GM12878 (cell line): ENCODE results near the gene ACVR1. TPM values are rescaled to one million over a fixed set of nuclear protein-coding genes. Genes with fewer than 3 reads are reported as not detected.

Source experiments
- ATAC-seq: fragments of 200-7000 bp; cut with Tn5 transposase; 3 replicates; pipeline ENCODE4 v1.9.1; 2020; ENCODE audit warnings: mild to moderate bottlenecking, moderate library complexity
- BruUV-seq: library from RNA; stranded (reverse); fragments of 400-500 nt; replicated peaks from 2 replicates; lab custom pipeline; 2021; lab: Mats Ljungman, UMichigan
- CTCF ChIA-PET: fragments of 300-600 bp; sonication (Branson Sonifier 250); formaldehyde crosslinking; extraction: SDS; loops from one replicate; lab custom pipeline; 2021; ENCODE audit warnings: inconsistent platforms; lab: Yijun Ruan, JAX
- POLR2A ChIA-PET: fragments of 350-600 bp; formaldehyde crosslinking; extraction: SDS; loops from one replicate; lab custom pipeline; 2021; ENCODE audit warnings: inconsistent platforms; lab: Charles Lee
- RAD21 ChIA-PET: fragments of 300-600 bp; sonication (Branson Sonifier 250); formaldehyde crosslinking; loops from one replicate; lab custom pipeline; 2023; ENCODE audit warnings: antibody characterized with exemption; ENCODE audit not compliant: unreplicated experiment; lab: Charles Lee
- SMC1A ChIA-PET: fragments of 300-600 bp; sonication (Branson Sonifier 250); formaldehyde crosslinking; loops from one replicate; lab custom pipeline; 2023; ENCODE audit not compliant: unreplicated experiment, uncharacterized antibody; lab: Charles Lee
- DNase-seq: peaks from one replicate; pipeline ENCODE4 v3.0.0-alpha.2; 2011; ENCODE audit warnings: low read depth, low spot score
- FAIRE-seq: peaks from 3 replicates; lab custom pipeline; 2011; peaks lifted over from hg19 to GRCh38; lab: Jason Lieb, UNC
- H2AFZ ChIP-seq: 2 replicates; pipeline ENCODE4 v1.6.0; 2011; ENCODE audit warnings: low read depth, low read length, control low read depth; ENCODE audit not compliant: control insufficient read depth
- H3K27ac ChIP-seq: 2 replicates; pipeline ENCODE4 v1.5.1; 2011; ENCODE audit warnings: control low read depth; ENCODE audit not compliant: control insufficient read depth, insufficient read depth
- H3K27me3 ChIP-seq, 2 experiments: replicated peaks in 1 of 2; 2 replicates each; pipeline versions ENCODE4 v1.6.0 to v1.6.1; 2011; ENCODE audit warnings: low read length in 1 of 2; ENCODE audit not compliant: control insufficient read depth in 2 of 2, insufficient read depth in 2 of 2
- H3K36me3 ChIP-seq, 2 experiments: 2 replicates each; pipeline ENCODE4 v1.5.1; 2011; ENCODE audit warnings: low read length in 1 of 2; ENCODE audit not compliant: control insufficient read depth in 2 of 2, insufficient read depth in 2 of 2
- H3K4me1 ChIP-seq: 2 replicates; pipeline ENCODE4 v1.6.1; 2011; ENCODE audit warnings: mild to moderate bottlenecking, low read length, moderate library complexity, mixed read lengths; ENCODE audit not compliant: control insufficient read depth, insufficient read depth
- H3K4me2 ChIP-seq: 2 replicates; pipeline ENCODE4 v1.6.0; 2011; ENCODE audit warnings: control low read depth; ENCODE audit not compliant: control insufficient read depth, insufficient read depth
- H3K4me3 ChIP-seq: fragments of 200-600 bp; sonication (generic); 2 replicates; pipeline ENCODE4 v1.5.1; 2016
- H3K79me2 ChIP-seq: 2 replicates; pipeline ENCODE4 v1.6.0; 2011; ENCODE audit warnings: low read length; ENCODE audit not compliant: control insufficient read depth, insufficient read depth
- H3K9ac ChIP-seq: 2 replicates; pipeline ENCODE4 v1.8.0; 2011; ENCODE audit warnings: low read length, control low read depth, mixed read lengths; ENCODE audit not compliant: control insufficient read depth, insufficient read depth
- H3K9me3 ChIP-seq: replicated peaks from 3 replicates; pipeline ENCODE4 v1.5.1; 2011; ENCODE audit warnings: mild to moderate bottlenecking, low read length; ENCODE audit not compliant: control insufficient read depth, insufficient read depth
- H4K20me1 ChIP-seq: 2 replicates; pipeline ENCODE4 v1.6.0; 2011; ENCODE audit not compliant: control insufficient read depth, insufficient read depth
- BHLHE40 ChIP-seq, 2 experiments: fragments of 450-650 bp in 1 of 2; IDR thresholded peaks; 2 replicates each; pipeline ENCODE4 v1.6.1; 2011 to 2017; ENCODE audit warnings: low read depth in 2 of 2, borderline replicate concordance in 1 of 2, improper control_type of control experiment in 1 of 2, low read length in 1 of 2, mild to moderate bottlenecking in 1 of 2
- GABPA ChIP-seq: IDR thresholded peaks from 2 replicates; pipeline ENCODE4 v1.6.1; 2014; ENCODE audit warnings: antibody characterized with exemption, low read depth, mild to moderate bottlenecking, inconsistent platforms
- RCOR1 ChIP-seq: conservative IDR thresholded peaks from 2 replicates; pipeline ENCODE4 v1.6.1; 2012; ENCODE audit warnings: low read depth, low read length, improper control_type of control experiment
- ZNF24 ChIP-seq: fragments of 450-650 bp; IDR thresholded peaks from 2 replicates; pipeline ENCODE4 v1.6.1; 2017; ENCODE audit warnings: antibody characterized with exemption, mild to moderate bottlenecking
- ZNF687 ChIP-seq: fragments of 450-650 bp; IDR thresholded peaks from 2 replicates; pipeline ENCODE4 v1.6.1; 2017; ENCODE audit warnings: mild to moderate bottlenecking, moderate library complexity
- WGBS: methylation state at CpG from one replicate; pipeline ENCODE4 v1.1.6; 2016; ENCODE audit warnings: low lambda C conversion rate; ENCODE audit not compliant: insufficient replicate concordance, insufficient coverage; ENCODE audit errors: missing lambda C conversion rate; 5-methylcytosine and 5-hydroxymethylcytosine counted together
- in situ Hi-C: fragments of 300-500 bp; cut with MboI; formaldehyde crosslinking; loops from 9 replicates; pipeline ENCODE4 v1.14.3; 2018; ENCODE audit warnings: mixed read lengths
- intact Hi-C: fragments of 100-400 bp; cut with micrococcal nuclease; formaldehyde crosslinking; loops from one replicate; pipeline ENCODE4 v1.14.2; 2022; ENCODE audit not compliant: unreplicated experiment
- polyA plus RNA-seq, 11 experiments: library from polyadenylated mRNA; depleted of rRNA in 4 of 11; unstranded in 6 of 11; stranded (reverse) in 5 of 11; fragments of >200 nt; fragmentation: Nextera tagmentation in 4 of 11; fragmentation: Illumina TruSeq in 1 of 11; extraction: Ambion mirVana in 4 of 11; extraction: Trizol in 1 of 11; gene quantifications; 1 replicate in 1 of 11; 2 replicates in 10 of 11; pipeline versions ENCODE4 v1.2.1 to v1.2.3, GENCODE V29; 2011 to 2016; ENCODE audit warnings: inconsistent platforms in 2 of 11, missing spikeins in 2 of 11, low read depth in 1 of 11
- total RNA-seq, 4 experiments: library from RNA; depleted of rRNA in 3 of 4; stranded (reverse); fragments of >200 nt in 3 of 4; fragmentation: Illumina TruSeq in 1 of 4; extraction: Trizol in 1 of 4; gene quantifications; 2 replicates each; pipeline versions ENCODE4 v1.2.1 to v1.2.3, GENCODE V29; 2013 to 2021

The ACVR1 gene
- total and polyA plus RNA-seq, 10 of the 15 experiments (the other 5 are each of a cell fraction or from before 2014, with no cell fraction given), result 0.06 to 0.24 (median 0.14) TPM; not detected in 4

- H3K79me2 ChIP-seq, result no peaks in the 10 kb centered on the region
- no peak overlapping the region for H3K27ac ChIP-seq
- no peaks in the 10 kb centered on the region for H4K20me1 ChIP-seq
- CTCF ChIA-PET, result interaction anchor here (1.2 kb wide), 1 partner anchor 107 kb away, joined by 3 read pairs; no protein-coding TSS in a partner anchor
- DNase-seq (no peak), FAIRE-seq (no peak), ATAC-seq (no peak)
- WGBS, result 0% methylated on average over 1 of the region's 1 CpG
- H3K4me1 ChIP-seq, result no peaks in the 10 kb centered on the region
- no TSS peak for BruUV-seq
- H3K4me3 ChIP-seq, result no peak overlapping the region
- H2AFZ ChIP-seq, result no peak overlapping the region
- TF ChIP-seq BHLHE40 (IDR thresholded peaks at IDR 0.05; ENCODE audit: borderline replicate concordance in 1 of 2, low read depth in 2 of 2, low read length in 1 of 2), result no peak
- SMC1A ChIA-PET, result interaction anchor here (1.4 kb wide), 1 partner anchor 11 kb away, joined by 4 read pairs; no protein-coding TSS in a partner anchor
- RAD21 ChIA-PET, result no interaction called here
- H3K4me2 ChIP-seq, result no peak overlapping the region
- intact Hi-C loops, result no loop called here
- H3K36me3 ChIP-seq, result no peaks in the 10 kb centered on the region
- no peak overlapping the region for H3K9ac ChIP-seq
- POLR2A ChIA-PET, result no interaction called here
- H3K9me3 ChIP-seq, result no peaks in the 10 kb centered on the region
- in situ Hi-C loops, result no loop called here
- no peaks in the 10 kb centered on the region; a peak in 1 of 4 replicates for H3K27me3 ChIP-seq
These were observed 42.4 kb downstream of the ACVR1 start for GRCh38 chr2:157833721-157834120.

- no peak for FAIRE-seq
- no TSS peak for BruUV-seq
- Histone ChIP-seq H3K4me2 (no peak overlapping the region), H3K36me3 (no peaks in the 10 kb centered on the region), H3K9ac (no peak overlapping the region), H4K20me1 (no peaks in the 10 kb centered on the region), H3K9me3 (no peaks in the 10 kb centered on the region), H3K27me3 (no peaks in the 10 kb centered on the region; a peak in 1 of 4 replicates), H3K4me1 (no peaks in the 10 kb centered on the region), H2AFZ (no peak overlapping the region), H3K79me2 (no peaks in the 10 kb centered on the region), H3K4me3 (no peak overlapping the region), H3K27ac (no peak overlapping the region)
- ChIA-PET SMC1A (no interaction called here), POLR2A (no interaction called here), RAD21 (no interaction called here), CTCF (no interaction called here)
- DNase-seq, result no peak
- TF ChIP-seq RCOR1 (no peak), ZNF687 (no peak), GABPA (no peak), ZNF24 (no peak)
- 37% methylated on average over 3 of the region's 3 CpGs for WGBS
- in situ Hi-C loops (no loop called here), intact Hi-C loops (no loop called here)
- ATAC-seq, result no peak
These were observed 44.4 kb downstream of the ACVR1 start for GRCh38 chr2:157831573-157832315.
